ENCODE data around the gene TAF6L.

GRCh38 chr11:62777389-62777788 lies 6.2 kb downstream of the TAF6L start:
- TF ChIP-seq NFE2L1 (CRISPR knock-in tag; IDR thresholded peaks at IDR 0.05): no peak
- TF ChIP-seq ESRRA (CRISPR knock-in tag; IDR thresholded peaks at IDR 0.05; ENCODE audit: borderline replicate concordance): no peak

All from WTC11 (cell line).